K562 (cell line): ENCODE results near the gene SSR2. TPM values are rescaled to one million over a fixed set of nuclear protein-coding genes. Genes with fewer than 3 reads are reported as not detected.

Experiments
- CEBPZ ChIP-seq: fragments of 150-350 bp; IDR thresholded peaks from 2 replicates; pipeline ENCODE4 v1.6.1; 2014; ENCODE audit warnings: low read depth, mild to moderate bottlenecking, low read length, borderline replicate concordance
- KDM2B ChIP-seq: fragments of 250-450 bp; sonication (Bioruptor Pico); IDR thresholded peaks from 2 replicates; pipeline ENCODE4 v1.8.0; 2021; ENCODE audit warnings: mild to moderate bottlenecking, moderate library complexity
- NFIC ChIP-seq: fragments of 450-650 bp; IDR thresholded peaks from 2 replicates; pipeline ENCODE4 v1.6.1; 2017; ENCODE audit warnings: mild to moderate bottlenecking, inconsistent platforms
- PCBP1 ChIP-seq: fragments of 200-400 bp; formaldehyde crosslinking; IDR thresholded peaks from 2 replicates; pipeline ENCODE4 v1.6.1; 2018; ENCODE audit warnings: mild to moderate bottlenecking, low read depth, low read length; ENCODE audit not compliant: poor library complexity, severe bottlenecking
- TFAP4 ChIP-seq: sonication (generic); formaldehyde crosslinking; IDR thresholded peaks from 2 replicates; pipeline ENCODE4 v1.8.0; 2022; ENCODE audit warnings: missing genetic modification reagents, mild to moderate bottlenecking, moderate library complexity, borderline replicate concordance
- TRIM24 ChIP-seq, 2 experiments: fragments of 450-650 bp; IDR thresholded peaks; 2 replicates each; pipeline ENCODE4 v1.6.1; 2016
- ZKSCAN1 ChIP-seq: fragments of 150-350 bp; IDR thresholded peaks from 2 replicates; pipeline ENCODE4 v1.6.1; 2016; ENCODE audit warnings: low read depth, low read length
- polyA plus RNA-seq, 8 experiments: library from polyadenylated mRNA; depleted of rRNA in 4 of 8; stranded (reverse) in 5 of 8; unstranded in 3 of 8; fragments of >200 nt; fragmentation: Nextera tagmentation in 2 of 8; fragmentation: Illumina TruSeq in 1 of 8; extraction: Ambion mirVana in 2 of 8; extraction: Trizol in 1 of 8; gene quantifications; 2 replicates each; pipeline versions ENCODE4 v1.2.1 to v1.2.3, GENCODE V29; 2011 to 2014; ENCODE audit warnings: inconsistent platforms in 1 of 8, missing spikeins in 1 of 8
- total RNA-seq, 7 experiments: library from RNA; depleted of rRNA in 6 of 7; stranded (reverse); fragments of >200 nt in 6 of 7; fragmentation: Illumina TruSeq in 2 of 7; extraction: Trizol in 2 of 7; gene quantifications; 2 replicates each; pipeline versions ENCODE4 v1.2.1 to v1.2.3, GENCODE V29; 2011 to 2021; ENCODE audit warnings: low replicate concordance in 1 of 7
- TF ChIP-seq, protein P1 (sequence below): fragments of 450-650 bp; conservative IDR thresholded peaks from 2 replicates; pipeline ENCODE4 v1.6.1; 2016; ENCODE audit warnings: missing genetic modification characterization, low read depth, mild to moderate bottlenecking, missing compliant biosample characterization, moderate library complexity
- TF ChIP-seq, protein P2 (sequence below): sonication (generic); formaldehyde crosslinking; IDR thresholded peaks from 2 replicates; pipeline ENCODE4 v1.8.0; 2022; ENCODE audit warnings: mild to moderate bottlenecking, missing genetic modification reagents
- TF ChIP-seq, protein P3 (sequence below): sonication (generic); formaldehyde crosslinking; IDR thresholded peaks from 2 replicates; pipeline ENCODE4 v1.8.0; 2023; ENCODE audit warnings: mild to moderate bottlenecking, missing genetic modification reagents
- TF ChIP-seq, protein P4 (sequence below): sonication (generic); formaldehyde crosslinking; IDR thresholded peaks from 2 replicates; pipeline ENCODE4 v1.8.0; 2022; ENCODE audit warnings: missing genetic modification reagents, mild to moderate bottlenecking, borderline replicate concordance

SSR2 gene
- total and polyA plus RNA-seq, 9 of the 15 experiments (the other 6 are each of a cell fraction or from before 2014, with no cell fraction given): 161 to 411 (median 240) TPM

GRCh38 chr1:155978325-155978972 is 42.3 kb downstream of the SSR2 start, which contains the start of gene ARHGEF2 (continued):
- TF ChIP-seq ZKSCAN1 (0 out of 2 replicates have a peak, but pooled peaks have one; percentile 30), TRIM24 (IDR thresholded peaks at IDR 0.05) (peak in 1 of 2 experiments; percentile 6; a peak in 1 of 4 replicates), NFIC (no peak; the same call in 1 of the 2 replicates), CEBPZ (no peak), TFAP4 (CRISPR knock-in tag) (peak; percentile 10; the same call in 1 of the 2 replicates), PCBP1 (peak; percentile 77), KDM2B (no peak)
- TF ChIP-seq, protein P1, sequence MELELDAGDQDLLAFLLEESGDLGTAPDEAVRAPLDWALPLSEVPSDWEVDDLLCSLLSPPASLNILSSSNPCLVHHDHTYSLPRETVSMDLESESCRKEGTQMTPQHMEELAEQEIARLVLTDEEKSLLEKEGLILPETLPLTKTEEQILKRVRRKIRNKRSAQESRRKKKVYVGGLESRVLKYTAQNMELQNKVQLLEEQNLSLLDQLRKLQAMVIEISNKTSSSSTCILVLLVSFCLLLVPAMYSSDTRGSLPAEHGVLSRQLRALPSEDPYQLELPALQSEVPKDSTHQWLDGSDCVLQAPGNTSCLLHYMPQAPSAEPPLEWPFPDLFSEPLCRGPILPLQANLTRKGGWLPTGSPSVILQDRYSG (tag): no peak
- TF ChIP-seq, protein P2, sequence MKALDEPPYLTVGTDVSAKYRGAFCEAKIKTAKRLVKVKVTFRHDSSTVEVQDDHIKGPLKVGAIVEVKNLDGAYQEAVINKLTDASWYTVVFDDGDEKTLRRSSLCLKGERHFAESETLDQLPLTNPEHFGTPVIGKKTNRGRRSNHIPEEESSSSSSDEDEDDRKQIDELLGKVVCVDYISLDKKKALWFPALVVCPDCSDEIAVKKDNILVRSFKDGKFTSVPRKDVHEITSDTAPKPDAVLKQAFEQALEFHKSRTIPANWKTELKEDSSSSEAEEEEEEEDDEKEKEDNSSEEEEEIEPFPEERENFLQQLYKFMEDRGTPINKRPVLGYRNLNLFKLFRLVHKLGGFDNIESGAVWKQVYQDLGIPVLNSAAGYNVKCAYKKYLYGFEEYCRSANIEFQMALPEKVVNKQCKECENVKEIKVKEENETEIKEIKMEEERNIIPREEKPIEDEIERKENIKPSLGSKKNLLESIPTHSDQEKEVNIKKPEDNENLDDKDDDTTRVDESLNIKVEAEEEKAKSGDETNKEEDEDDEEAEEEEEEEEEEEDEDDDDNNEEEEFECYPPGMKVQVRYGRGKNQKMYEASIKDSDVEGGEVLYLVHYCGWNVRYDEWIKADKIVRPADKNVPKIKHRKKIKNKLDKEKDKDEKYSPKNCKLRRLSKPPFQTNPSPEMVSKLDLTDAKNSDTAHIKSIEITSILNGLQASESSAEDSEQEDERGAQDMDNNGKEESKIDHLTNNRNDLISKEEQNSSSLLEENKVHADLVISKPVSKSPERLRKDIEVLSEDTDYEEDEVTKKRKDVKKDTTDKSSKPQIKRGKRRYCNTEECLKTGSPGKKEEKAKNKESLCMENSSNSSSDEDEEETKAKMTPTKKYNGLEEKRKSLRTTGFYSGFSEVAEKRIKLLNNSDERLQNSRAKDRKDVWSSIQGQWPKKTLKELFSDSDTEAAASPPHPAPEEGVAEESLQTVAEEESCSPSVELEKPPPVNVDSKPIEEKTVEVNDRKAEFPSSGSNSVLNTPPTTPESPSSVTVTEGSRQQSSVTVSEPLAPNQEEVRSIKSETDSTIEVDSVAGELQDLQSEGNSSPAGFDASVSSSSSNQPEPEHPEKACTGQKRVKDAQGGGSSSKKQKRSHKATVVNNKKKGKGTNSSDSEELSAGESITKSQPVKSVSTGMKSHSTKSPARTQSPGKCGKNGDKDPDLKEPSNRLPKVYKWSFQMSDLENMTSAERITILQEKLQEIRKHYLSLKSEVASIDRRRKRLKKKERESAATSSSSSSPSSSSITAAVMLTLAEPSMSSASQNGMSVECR (CRISPR knock-in tag): peak; percentile 6; the same call in 1 of the 2 replicates
- TF ChIP-seq, protein P3, sequence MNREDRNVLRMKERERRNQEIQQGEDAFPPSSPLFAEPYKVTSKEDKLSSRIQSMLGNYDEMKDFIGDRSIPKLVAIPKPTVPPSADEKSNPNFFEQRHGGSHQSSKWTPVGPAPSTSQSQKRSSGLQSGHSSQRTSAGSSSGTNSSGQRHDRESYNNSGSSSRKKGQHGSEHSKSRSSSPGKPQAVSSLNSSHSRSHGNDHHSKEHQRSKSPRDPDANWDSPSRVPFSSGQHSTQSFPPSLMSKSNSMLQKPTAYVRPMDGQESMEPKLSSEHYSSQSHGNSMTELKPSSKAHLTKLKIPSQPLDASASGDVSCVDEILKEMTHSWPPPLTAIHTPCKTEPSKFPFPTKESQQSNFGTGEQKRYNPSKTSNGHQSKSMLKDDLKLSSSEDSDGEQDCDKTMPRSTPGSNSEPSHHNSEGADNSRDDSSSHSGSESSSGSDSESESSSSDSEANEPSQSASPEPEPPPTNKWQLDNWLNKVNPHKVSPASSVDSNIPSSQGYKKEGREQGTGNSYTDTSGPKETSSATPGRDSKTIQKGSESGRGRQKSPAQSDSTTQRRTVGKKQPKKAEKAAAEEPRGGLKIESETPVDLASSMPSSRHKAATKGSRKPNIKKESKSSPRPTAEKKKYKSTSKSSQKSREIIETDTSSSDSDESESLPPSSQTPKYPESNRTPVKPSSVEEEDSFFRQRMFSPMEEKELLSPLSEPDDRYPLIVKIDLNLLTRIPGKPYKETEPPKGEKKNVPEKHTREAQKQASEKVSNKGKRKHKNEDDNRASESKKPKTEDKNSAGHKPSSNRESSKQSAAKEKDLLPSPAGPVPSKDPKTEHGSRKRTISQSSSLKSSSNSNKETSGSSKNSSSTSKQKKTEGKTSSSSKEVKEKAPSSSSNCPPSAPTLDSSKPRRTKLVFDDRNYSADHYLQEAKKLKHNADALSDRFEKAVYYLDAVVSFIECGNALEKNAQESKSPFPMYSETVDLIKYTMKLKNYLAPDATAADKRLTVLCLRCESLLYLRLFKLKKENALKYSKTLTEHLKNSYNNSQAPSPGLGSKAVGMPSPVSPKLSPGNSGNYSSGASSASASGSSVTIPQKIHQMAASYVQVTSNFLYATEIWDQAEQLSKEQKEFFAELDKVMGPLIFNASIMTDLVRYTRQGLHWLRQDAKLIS (CRISPR knock-in tag): peak; percentile 83
- TF ChIP-seq, protein P4, sequence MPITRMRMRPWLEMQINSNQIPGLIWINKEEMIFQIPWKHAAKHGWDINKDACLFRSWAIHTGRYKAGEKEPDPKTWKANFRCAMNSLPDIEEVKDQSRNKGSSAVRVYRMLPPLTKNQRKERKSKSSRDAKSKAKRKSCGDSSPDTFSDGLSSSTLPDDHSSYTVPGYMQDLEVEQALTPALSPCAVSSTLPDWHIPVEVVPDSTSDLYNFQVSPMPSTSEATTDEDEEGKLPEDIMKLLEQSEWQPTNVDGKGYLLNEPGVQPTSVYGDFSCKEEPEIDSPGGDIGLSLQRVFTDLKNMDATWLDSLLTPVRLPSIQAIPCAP: no peak
